Neuron (in vitro differentiated cells): Measurements from ENCODE around the gene ADK.
A peak's percentile ranks its signal among the peaks of the same experiment; 100 is the strongest.

Source experiments
- H2AFZ ChIP-seq: one replicate; pipeline ENCODE4 v1.6.1; 2013; ENCODE audit warnings: low read depth, mild to moderate bottlenecking, inconsistent platforms, low read length, moderate library complexity
- H3K27me3 ChIP-seq: one replicate; pipeline ENCODE4 v1.6.1; 2013; ENCODE audit warnings: low read length; ENCODE audit not compliant: insufficient read depth
- H3K36me3 ChIP-seq: one replicate; pipeline ENCODE4 v1.6.1; 2013; ENCODE audit warnings: low read length; ENCODE audit not compliant: insufficient read depth
- H3K4me1 ChIP-seq: one replicate; pipeline ENCODE4 v1.6.1; 2013; ENCODE audit warnings: low read length; ENCODE audit not compliant: insufficient read depth
- H3K4me3 ChIP-seq: 2 replicates; pipeline ENCODE4 v1.5.1; 2013; ENCODE audit warnings: mild to moderate bottlenecking, low read length, moderate library complexity
- H3K9me3 ChIP-seq: one replicate; pipeline ENCODE4 v1.6.1; 2013; ENCODE audit warnings: low read length

Gene ADK

GRCh38 chr10:74150990-74151878 lies at the start of gene ADK:
TSS of gene ADK (plus strand) at chr10:74151221. CDS start at chr10:74151279, 58 bp downstream.
- Histone ChIP-seq H3K27me3 (no peaks in the 10 kb centered on the region), H2AFZ (peak within 1 kb of the TSS; percentile 41), H3K9me3 (no peaks in the 10 kb centered on the region), H3K4me1 (peaks cover 24% of the 10 kb centered on the region), H3K4me3 (peak within 1 kb of the TSS; percentile 78), H3K36me3 (peaks cover 8% of the 10 kb centered on the region)

DNA sequence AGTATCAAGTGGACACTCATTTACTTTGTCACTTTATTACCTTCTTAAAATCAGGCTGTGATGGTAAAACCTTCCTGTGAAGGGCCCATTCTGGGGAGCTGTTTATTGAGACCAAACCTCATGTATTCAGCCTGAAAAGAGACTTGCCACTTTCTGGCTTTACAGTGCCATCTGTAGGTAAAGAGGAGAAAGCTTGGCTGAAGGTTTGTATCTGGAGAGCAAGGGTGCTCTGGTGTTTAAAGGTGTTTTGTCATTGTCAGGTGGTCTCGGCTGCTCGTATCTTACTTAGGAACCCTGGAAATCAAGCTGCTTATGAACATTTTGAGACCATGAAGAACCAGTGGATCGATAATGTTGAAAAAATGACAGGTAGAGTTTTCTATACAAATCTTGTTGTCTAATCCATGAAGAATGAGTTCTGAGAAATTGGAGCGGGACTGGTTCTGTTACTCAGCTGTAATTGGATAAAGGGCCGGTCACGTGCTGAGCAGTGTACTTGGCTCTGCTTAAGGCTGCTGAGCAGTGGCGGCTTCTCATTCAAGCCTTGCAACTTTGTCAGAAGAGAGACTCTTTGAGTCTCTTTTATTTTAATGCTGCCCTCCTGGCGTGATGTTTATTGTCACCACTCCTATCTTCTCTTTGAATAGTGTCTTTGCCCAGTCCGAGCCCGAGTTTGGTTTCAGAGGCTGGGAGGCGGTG lies 47.3 kb upstream of the ADK start:
- H3K4me1 ChIP-seq, result no peaks in the 10 kb centered on the region
- H2AFZ ChIP-seq, result no peak overlapping the region
- peaks cover 81% of the 10 kb centered on the region for H3K36me3 ChIP-seq
- H3K4me3 ChIP-seq, result no peak overlapping the region
- H3K27me3 ChIP-seq, result no peaks in the 10 kb centered on the region
- H3K9me3 ChIP-seq, result no peaks in the 10 kb centered on the region

- Histone ChIP-seq H3K4me3 (no peak overlapping the region), H3K9me3 (no peaks in the 10 kb centered on the region), H3K27me3 (no peaks in the 10 kb centered on the region), H3K4me1 (no peaks in the 10 kb centered on the region), H2AFZ (no peak overlapping the region), H3K36me3 (peaks cover 81% of the 10 kb centered on the region)
These were observed 46.5 kb upstream of the ADK start for GRCh38 chr10:74104480-74104879.

DNA sequence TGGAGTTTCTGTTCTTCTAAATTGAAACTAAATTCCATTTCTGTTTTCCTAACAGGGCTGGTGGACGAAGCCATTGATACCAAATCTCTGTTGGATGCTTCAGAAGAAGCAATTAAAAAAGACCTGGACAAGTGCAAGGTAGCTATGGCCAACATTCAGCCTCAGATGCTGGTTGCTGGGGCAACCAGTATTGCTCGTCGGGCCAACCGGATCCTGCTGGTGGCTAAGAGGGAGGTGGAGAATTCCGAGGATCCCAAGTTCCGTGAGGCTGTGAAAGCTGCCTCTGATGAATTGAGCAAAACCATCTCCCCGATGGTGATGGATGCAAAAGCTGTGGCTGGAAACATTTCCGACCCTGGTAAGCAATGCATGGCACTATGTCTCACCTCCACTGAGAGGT lies 46.0 kb upstream of the ADK start:
- Histone ChIP-seq H3K27me3 (no peaks in the 10 kb centered on the region), H2AFZ (no peak overlapping the region), H3K36me3 (peaks cover 81% of the 10 kb centered on the region), H3K9me3 (no peaks in the 10 kb centered on the region), H3K4me3 (no peak overlapping the region), H3K4me1 (no peaks in the 10 kb centered on the region)

- Histone ChIP-seq H3K27me3 (no peaks in the 10 kb centered on the region), H3K36me3 (peaks cover 87% of the 10 kb centered on the region), H3K4me1 (no peaks in the 10 kb centered on the region)
These were observed 43.6 kb upstream of the ADK start for GRCh38 chr10:74107391-74107790.

DNA sequence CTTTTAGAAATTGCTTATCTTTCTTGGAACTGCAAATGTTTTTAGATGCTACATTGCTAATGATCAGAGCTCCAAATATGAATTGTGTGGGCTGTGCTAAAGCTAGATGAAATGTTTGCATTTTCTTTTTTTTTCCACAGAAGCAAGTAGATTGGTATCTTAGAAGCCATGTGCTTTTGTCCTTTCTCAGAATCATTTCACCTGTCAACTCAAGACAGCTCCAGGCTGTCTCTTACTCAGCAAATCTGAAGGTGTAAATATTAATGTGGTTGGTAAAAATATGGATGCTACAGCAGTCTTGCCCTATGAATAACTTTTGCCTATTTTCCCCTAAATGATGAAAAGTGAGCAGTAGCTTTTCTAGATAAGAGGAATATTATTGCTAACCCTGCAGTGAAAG lies 41.6 kb upstream of the ADK start:
- Histone ChIP-seq H3K9me3 (no peaks in the 10 kb centered on the region), H3K4me1 (no peaks in the 10 kb centered on the region), H3K4me3 (no peak overlapping the region), H2AFZ (no peak overlapping the region), H3K36me3 (peaks cover 93% of the 10 kb centered on the region), H3K27me3 (no peaks in the 10 kb centered on the region)

More at GRCh38 chr10:74107391-74107790, 43.6 kb upstream of the ADK start:
- Histone ChIP-seq H3K9me3 (no peaks in the 10 kb centered on the region), H3K4me3 (no peak overlapping the region), H2AFZ (no peak overlapping the region)

DNA sequence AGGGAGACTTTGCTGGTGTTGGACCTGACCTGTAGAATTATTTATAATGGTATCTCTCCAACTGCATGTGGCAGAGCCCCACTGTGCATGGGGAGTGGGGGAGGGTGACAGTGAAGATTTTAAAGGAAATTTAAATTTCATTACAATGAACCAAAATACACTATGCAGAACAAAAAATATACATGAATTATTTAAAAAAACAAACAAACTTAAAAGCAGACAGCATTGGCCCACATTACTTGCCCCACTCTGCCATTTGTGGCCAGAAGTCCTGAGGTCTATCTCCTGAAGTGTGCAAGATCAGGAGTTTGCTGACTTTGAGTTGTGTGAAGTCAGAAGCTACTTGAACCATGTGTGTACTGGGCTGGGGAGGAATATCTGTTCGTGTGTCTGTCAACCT lies 40.9 kb upstream of the ADK start:
- no peak overlapping the region for H3K4me3 ChIP-seq
- H3K4me1 ChIP-seq, result no peaks in the 10 kb centered on the region
- H3K36me3 ChIP-seq, result peaks cover 93% of the 10 kb centered on the region
- no peak overlapping the region for H2AFZ ChIP-seq
- H3K9me3 ChIP-seq, result no peaks in the 10 kb centered on the region
- H3K27me3 ChIP-seq, result no peaks in the 10 kb centered on the region

DNA sequence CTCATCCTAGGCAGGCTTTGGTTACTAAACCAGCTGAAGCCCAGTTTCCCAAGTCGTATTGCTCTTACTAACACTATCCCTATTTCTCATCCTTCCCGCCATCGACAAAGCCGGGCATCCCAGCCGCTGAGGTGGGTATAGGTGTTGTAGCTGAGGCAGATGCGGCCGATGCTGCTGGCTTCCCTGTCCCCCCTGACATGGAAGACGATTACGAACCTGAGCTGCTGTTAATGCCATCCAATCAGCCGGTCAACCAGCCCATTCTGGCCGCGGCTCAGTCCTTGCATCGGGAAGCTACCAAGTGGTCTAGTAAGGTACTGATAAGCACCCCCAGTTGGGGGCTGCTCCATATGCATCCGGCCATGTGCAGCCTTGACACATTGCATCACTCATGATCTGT lies 39.2 kb upstream of the ADK start:
- H3K27me3 ChIP-seq, result no peaks in the 10 kb centered on the region
- H3K9me3 ChIP-seq, result no peaks in the 10 kb centered on the region
- no peak overlapping the region for H2AFZ ChIP-seq
- H3K36me3 ChIP-seq, result peaks cover 91% of the 10 kb centered on the region
- no peaks in the 10 kb centered on the region for H3K4me1 ChIP-seq
- no peak overlapping the region for H3K4me3 ChIP-seq

DNA sequence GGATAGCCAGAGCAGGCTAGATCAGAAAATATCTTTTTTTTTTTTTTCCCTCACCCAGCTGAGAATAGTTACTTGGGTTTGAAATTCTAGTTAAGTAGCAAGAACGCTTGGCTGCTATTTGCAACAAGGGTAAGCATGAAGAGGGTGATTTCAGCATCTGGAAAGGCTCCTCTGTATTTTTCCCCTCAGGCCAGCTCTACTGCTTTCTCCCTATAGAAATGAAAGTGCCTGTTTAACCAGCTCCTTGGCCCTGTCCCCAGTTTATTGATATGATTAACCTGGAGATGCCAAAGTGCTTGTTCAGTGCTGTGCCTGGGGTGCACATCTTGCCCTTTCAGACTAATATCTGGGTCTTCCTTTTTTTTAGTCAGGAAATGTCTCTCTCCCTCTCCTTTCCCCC lies 37.5 kb upstream of the ADK start:
- no peaks in the 10 kb centered on the region for H3K27me3 ChIP-seq
- H3K4me3 ChIP-seq, result no peak overlapping the region
- no peaks in the 10 kb centered on the region for H3K9me3 ChIP-seq
- H3K36me3 ChIP-seq, result peaks cover 92% of the 10 kb centered on the region
- H2AFZ ChIP-seq, result no peak overlapping the region
- no peaks in the 10 kb centered on the region for H3K4me1 ChIP-seq

DNA sequence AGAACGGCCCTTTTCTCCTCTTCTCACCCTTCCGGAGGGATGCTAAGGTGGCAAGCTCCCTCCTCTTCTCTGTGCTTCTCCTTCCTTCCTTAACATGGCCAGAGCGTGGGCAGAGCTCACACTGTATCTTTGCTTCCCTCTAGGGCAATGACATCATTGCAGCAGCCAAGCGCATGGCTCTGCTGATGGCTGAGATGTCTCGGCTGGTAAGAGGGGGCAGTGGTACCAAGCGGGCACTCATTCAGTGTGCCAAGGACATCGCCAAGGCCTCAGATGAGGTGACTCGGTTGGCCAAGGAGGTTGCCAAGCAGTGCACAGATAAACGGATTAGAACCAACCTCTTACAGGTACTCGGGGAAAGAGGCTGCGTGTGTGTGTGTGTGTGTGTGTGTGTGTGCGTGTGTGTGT lies 37.0 kb upstream of the ADK start:
- Histone ChIP-seq H3K27me3 (no peaks in the 10 kb centered on the region), H2AFZ (no peak overlapping the region), H3K4me1 (no peaks in the 10 kb centered on the region), H3K4me3 (no peak overlapping the region), H3K9me3 (no peaks in the 10 kb centered on the region), H3K36me3 (peaks cover 93% of the 10 kb centered on the region)

DNA sequence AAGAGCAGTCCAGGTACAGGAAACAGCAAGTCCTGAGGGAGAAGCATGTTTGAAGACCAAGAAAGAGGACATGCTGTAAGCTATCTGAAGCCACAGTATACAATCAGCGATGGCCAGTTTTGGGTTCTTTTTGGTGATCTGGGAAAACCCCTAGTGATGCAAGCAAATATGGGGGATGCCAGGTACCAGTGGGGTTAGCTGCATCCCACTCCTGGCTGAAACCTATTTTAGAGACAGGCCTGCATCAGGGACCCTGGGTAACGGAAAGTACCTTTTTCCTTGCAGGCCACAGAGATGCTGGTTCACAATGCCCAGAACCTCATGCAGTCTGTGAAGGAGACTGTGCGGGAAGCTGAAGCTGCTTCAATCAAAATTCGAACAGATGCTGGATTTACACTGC lies 33.3 kb upstream of the ADK start:
- peaks cover 92% of the 10 kb centered on the region for H3K36me3 ChIP-seq
- H3K4me3 ChIP-seq, result no peak overlapping the region
- no peak overlapping the region for H2AFZ ChIP-seq
- H3K4me1 ChIP-seq, result no peaks in the 10 kb centered on the region
- no peaks in the 10 kb centered on the region for H3K27me3 ChIP-seq
- H3K9me3 ChIP-seq, result no peaks in the 10 kb centered on the region

DNA sequence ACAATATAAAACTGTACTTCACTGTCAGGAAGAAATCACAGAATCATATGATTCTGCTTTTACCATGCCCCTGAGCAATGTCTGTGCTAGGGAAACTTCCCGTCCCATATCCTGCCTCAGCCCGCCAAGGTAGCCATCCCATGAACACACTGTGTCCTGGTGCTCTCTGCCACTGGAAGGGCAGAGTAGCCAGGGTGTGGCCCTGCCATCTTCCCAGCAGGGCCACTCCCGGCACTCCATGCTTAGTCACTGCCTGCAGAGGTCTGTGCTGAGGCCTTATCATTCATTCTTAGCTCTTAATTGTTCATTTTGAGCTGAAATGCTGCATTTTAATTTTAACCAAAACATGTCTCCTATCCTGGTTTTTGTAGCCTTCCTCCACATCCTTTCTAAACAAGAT lies 32.2 kb upstream of the ADK start:
- H3K36me3 ChIP-seq, result peaks cover 92% of the 10 kb centered on the region

DNA sequence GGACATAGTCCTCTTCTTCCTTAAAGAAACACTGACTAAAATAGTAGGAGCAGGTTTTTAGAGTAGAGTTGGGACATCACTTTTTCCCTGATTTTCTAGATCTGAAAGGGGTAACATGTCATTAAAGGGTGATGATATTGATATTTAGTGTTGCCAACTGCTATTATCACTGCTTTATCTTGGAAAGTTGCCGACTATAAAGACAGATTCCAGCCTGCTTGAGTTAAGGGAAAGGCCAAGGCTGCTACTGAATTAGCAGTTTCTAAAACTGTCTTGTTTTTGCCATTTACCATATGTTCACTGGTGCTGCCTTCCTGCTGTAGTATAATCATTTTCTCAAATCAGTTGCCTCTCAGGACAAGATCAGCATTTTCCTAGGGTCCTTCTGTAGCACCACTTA lies 30.1 kb upstream of the ADK start:
- peaks cover 90% of the 10 kb centered on the region for H3K36me3 ChIP-seq
- no peaks in the 10 kb centered on the region for H3K9me3 ChIP-seq
- H2AFZ ChIP-seq, result no peak overlapping the region
- H3K4me1 ChIP-seq, result no peaks in the 10 kb centered on the region
- H3K27me3 ChIP-seq, result no peaks in the 10 kb centered on the region
- no peak overlapping the region for H3K4me3 ChIP-seq

More for the DNA sequence above, 32.2 kb upstream of the ADK start:
- no peaks in the 10 kb centered on the region for H3K4me1 ChIP-seq
- no peak overlapping the region for H2AFZ ChIP-seq
- H3K4me3 ChIP-seq, result no peak overlapping the region
- H3K27me3 ChIP-seq, result no peaks in the 10 kb centered on the region
- H3K9me3 ChIP-seq, result no peaks in the 10 kb centered on the region
